Natural killer cell (primary cell): ENCODE results near the gene PRKN. TPM values are rescaled to one million over a fixed set of nuclear protein-coding genes. Genes with fewer than 3 reads are reported as not detected.

Experiments used
- ATAC-seq, 3 donors: fragments of 150-1000 bp in 2 of 3; fragments of 200-7000 bp in 1 of 3; cut with Tn5 transposase; 1 replicate in 1 of 3; 2 replicates in 2 of 3; pipeline ENCODE4 v1.10.0; 2021; ENCODE audit warnings: mild to moderate bottlenecking in 2 of 3, moderate library complexity in 2 of 3
- DNase-seq, 2 donors: peaks; one replicate each; pipeline versions ENCODE4 v3.0.0 to v3.0.0-alpha.2; 2013 to 2021; ENCODE audit warnings: mixed read lengths in 1 of 2
- H3K27ac ChIP-seq: one replicate; pipeline ENCODE4 v1.5.1; 2013; ENCODE audit warnings: mild to moderate bottlenecking, low read length
- H3K27me3 ChIP-seq: one replicate; pipeline ENCODE4 v1.6.1; 2013; ENCODE audit warnings: low read length; ENCODE audit not compliant: control insufficient read depth, insufficient read depth
- H3K36me3 ChIP-seq: one replicate; pipeline ENCODE4 v1.6.1; 2013; ENCODE audit warnings: low read length; ENCODE audit not compliant: control insufficient read depth, insufficient read depth
- H3K4me1 ChIP-seq: one replicate; pipeline ENCODE4 v1.6.1; 2013; ENCODE audit warnings: low read length; ENCODE audit not compliant: control insufficient read depth, insufficient read depth
- H3K4me3 ChIP-seq: one replicate; pipeline ENCODE4 v1.5.1; 2013; ENCODE audit warnings: low read length
- H3K9me3 ChIP-seq: one replicate; pipeline ENCODE4 v1.6.1; 2013; ENCODE audit warnings: low read length; ENCODE audit not compliant: control insufficient read depth, insufficient read depth
- H3K27ac Mint-ChIP-seq, 2 donors: one replicate each; pipeline ENCODE4 v1.8.0; 2022; ENCODE audit warnings: mild to moderate bottlenecking in 2 of 2, mixed read lengths in 2 of 2, moderate library complexity in 1 of 2
- H3K27me3 Mint-ChIP-seq, 2 donors: one replicate each; pipeline ENCODE4 v1.8.0; 2022; ENCODE audit warnings: low read depth in 2 of 2, mixed read lengths in 2 of 2
- H3K36me3 Mint-ChIP-seq: one replicate; pipeline ENCODE4 v1.8.0; 2022; ENCODE audit warnings: mixed read lengths
- H3K4me1 Mint-ChIP-seq, 2 donors: one replicate each; pipeline ENCODE4 v1.8.0; 2022; ENCODE audit warnings: mixed read lengths in 2 of 2
- H3K4me3 Mint-ChIP-seq: one replicate; pipeline ENCODE4 v1.8.0; 2022; ENCODE audit warnings: mild to moderate bottlenecking, moderate library complexity, mixed read lengths
- H3K9me3 Mint-ChIP-seq, 2 donors: one replicate each; pipeline ENCODE4 v1.8.0; 2022; ENCODE audit warnings: mixed read lengths in 2 of 2
- CTCF ChIP-seq: fragments of 200-600 bp; IDR thresholded peaks from one replicate; pipeline ENCODE4 v1.8.0; 2022; ENCODE audit warnings: antibody characterized with exemption
- WGBS: methylation state at CpG from one replicate; pipeline ENCODE4 v1.1.7; 2013; ENCODE audit warnings: missing lambda C conversion rate; ENCODE audit not compliant: insufficient coverage; 5-methylcytosine and 5-hydroxymethylcytosine counted together
- intact Hi-C: fragments of 100-400 bp; cut with micrococcal nuclease; formaldehyde crosslinking; loops from one replicate; pipeline ENCODE4 v1.14.2; 2022
- total RNA-seq, 4 donors: library from RNA; stranded (reverse); fragments of 120-200 nt in 1 of 4; gene quantifications; one replicate each; pipeline versions ENCODE4 v1.2.3 to v1.2.4, GENCODE V29; 2013 to 2022

The PRKN gene
- total RNA-seq, 3 donors from 2014 or later (not counting 1 experiment from before 2014, with no cell fraction given): 1.4 to 1.9 (median 1.9) TPM

GRCh38 chr6:162056745-162057144 is 670.8 kb downstream of the PRKN start:
- no peaks in the 10 kb centered on the region for H3K36me3 ChIP-seq
- 76% methylated on average over 7 of the region's 8 CpGs for WGBS
- no peaks in the 10 kb centered on the region for H3K4me1 ChIP-seq
- no peak overlapping the region for H3K4me3 ChIP-seq
- Mint-ChIP-seq H3K4me3 (no peak overlapping the region), H3K36me3 (no peaks in the 10 kb centered on the region), H3K27ac (no peak overlapping the region), H3K4me1 (no peaks in the 10 kb centered on the region), H3K27me3 (no peaks in the 10 kb centered on the region), H3K9me3 (peaks cover 3 to 7% of the 10 kb centered on the region in 2 donors)
- TF ChIP-seq CTCF: no peak
- no peaks in the 10 kb centered on the region for H3K9me3 ChIP-seq
- no peak for ATAC-seq
- no peak for DNase-seq
- intact Hi-C loops: no loop called here
- H3K27me3 ChIP-seq: no peaks in the 10 kb centered on the region
- no peak overlapping the region for H3K27ac ChIP-seq

DNA sequence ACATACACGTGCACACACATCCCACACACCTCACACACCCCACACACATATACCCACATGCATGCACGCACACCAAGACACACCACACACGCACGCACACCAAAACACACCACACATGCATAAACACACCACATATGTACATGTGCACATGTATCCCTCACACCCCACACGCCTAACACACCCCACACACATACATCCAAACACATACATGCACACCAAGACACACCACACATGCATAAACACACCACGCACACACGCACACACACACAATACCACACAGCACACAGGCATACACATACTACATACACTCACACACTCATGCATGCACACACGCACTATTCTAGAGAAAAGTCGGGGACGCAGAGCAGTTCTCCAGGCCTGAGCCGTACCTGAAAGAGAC is 671.5 kb downstream of the PRKN start:
- ATAC-seq (no peak), DNase-seq (no peak)
- H3K27ac Mint-ChIP-seq: no peak overlapping the region
- Histone ChIP-seq H3K27ac (no peak overlapping the region), H3K36me3 (no peaks in the 10 kb centered on the region), H3K4me3 (no peak overlapping the region), H3K4me1 (no peaks in the 10 kb centered on the region), H3K9me3 (peaks cover 4% of the 10 kb centered on the region), H3K27me3 (no peaks in the 10 kb centered on the region)
- H3K4me1 Mint-ChIP-seq: no peaks in the 10 kb centered on the region
- no peak overlapping the region for H3K4me3 Mint-ChIP-seq
- no peak for TF ChIP-seq CTCF
- intact Hi-C loops: no loop called here
- WGBS: 88% methylated on average over 11 of the region's 11 CpGs
- no peaks in the 10 kb centered on the region for H3K27me3 Mint-ChIP-seq
- H3K9me3 Mint-ChIP-seq: peaks cover 3 to 4% of the 10 kb centered on the region in 2 donors
- H3K36me3 Mint-ChIP-seq: no peaks in the 10 kb centered on the region

GRCh38 chr6:162055365-162055764 is 672.2 kb downstream of the PRKN start:
- Histone ChIP-seq H3K27ac (no peak overlapping the region), H3K4me1 (no peaks in the 10 kb centered on the region), H3K4me3 (no peak overlapping the region), H3K27me3 (no peaks in the 10 kb centered on the region), H3K36me3 (no peaks in the 10 kb centered on the region), H3K9me3 (peaks cover 10% of the 10 kb centered on the region)
- Mint-ChIP-seq H3K4me1 (no peaks in the 10 kb centered on the region), H3K36me3 (no peaks in the 10 kb centered on the region), H3K4me3 (no peak overlapping the region), H3K27ac (no peak overlapping the region), H3K27me3 (no peaks in the 10 kb centered on the region), H3K9me3 (peaks cover 4 to 6% of the 10 kb centered on the region in 2 donors)
- WGBS: 76% methylated on average over 7 of the region's 7 CpGs
- no peak for DNase-seq
- intact Hi-C loops: no loop called here
- TF ChIP-seq CTCF: no peak
- no peak for ATAC-seq

DNA sequence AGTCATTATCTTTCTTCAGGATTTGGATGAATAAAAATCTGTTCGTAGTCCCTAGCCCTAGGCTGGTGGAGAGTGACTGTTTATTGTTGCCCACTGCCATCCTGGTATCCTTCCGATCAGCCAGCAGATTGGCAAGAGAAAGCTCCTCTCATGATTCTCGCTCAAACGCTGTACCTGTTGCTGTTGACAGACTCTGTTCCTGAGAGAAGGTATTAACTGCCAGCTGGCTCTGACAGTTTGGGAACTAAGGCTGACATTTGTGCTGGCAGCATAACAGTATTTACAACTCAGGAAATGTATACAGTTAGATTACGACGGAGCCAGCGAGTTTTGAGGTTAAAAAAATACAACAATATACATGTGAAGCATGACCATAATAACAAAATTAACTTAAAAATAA is 674.5 kb downstream of the PRKN start:
- DNase-seq (no peak), ATAC-seq (no peak)
- Histone ChIP-seq H3K27me3 (no peaks in the 10 kb centered on the region), H3K36me3 (no peaks in the 10 kb centered on the region), H3K9me3 (peaks cover 10% of the 10 kb centered on the region), H3K4me1 (no peaks in the 10 kb centered on the region), H3K27ac (no peak overlapping the region), H3K4me3 (no peak overlapping the region)
- no peaks in the 10 kb centered on the region for H3K36me3 Mint-ChIP-seq
- peaks cover 8 to 13% of the 10 kb centered on the region in 2 donors for H3K9me3 Mint-ChIP-seq
- H3K4me1 Mint-ChIP-seq: no peaks in the 10 kb centered on the region
- WGBS: 75% methylated on average over 7 of the region's 7 CpGs
- H3K27me3 Mint-ChIP-seq: no peaks in the 10 kb centered on the region
- no peak overlapping the region for H3K27ac Mint-ChIP-seq
- no peak for TF ChIP-seq CTCF
- intact Hi-C loops: no loop called here
- no peak overlapping the region for H3K4me3 Mint-ChIP-seq
